Neural progenitor cell (in vitro differentiated cells): Measurements from ENCODE around the gene CNPY4.

Experiments used
- CTCF ChIP-seq: fragments of 200-600 bp; sonication (generic); IDR thresholded peaks from 2 replicates; pipeline ENCODE4 v1.5.1; 2017; ENCODE audit warnings: antibody characterized with exemption, mild to moderate bottlenecking
- EZH2phosphoT487 ChIP-seq: fragments of 200-600 bp; sonication (generic); IDR thresholded peaks from 2 replicates; pipeline ENCODE4 v1.6.1; 2017; ENCODE audit warnings: antibody characterized with exemption

GRCh38 chr7:100130608-100131453, 11.4 kb downstream of the CNPY4 start:
- TF ChIP-seq CTCF (peak; percentile 84), EZH2phosphoT487 (no peak)
